ENCODE measurements around the gene MTG1.

DNA sequence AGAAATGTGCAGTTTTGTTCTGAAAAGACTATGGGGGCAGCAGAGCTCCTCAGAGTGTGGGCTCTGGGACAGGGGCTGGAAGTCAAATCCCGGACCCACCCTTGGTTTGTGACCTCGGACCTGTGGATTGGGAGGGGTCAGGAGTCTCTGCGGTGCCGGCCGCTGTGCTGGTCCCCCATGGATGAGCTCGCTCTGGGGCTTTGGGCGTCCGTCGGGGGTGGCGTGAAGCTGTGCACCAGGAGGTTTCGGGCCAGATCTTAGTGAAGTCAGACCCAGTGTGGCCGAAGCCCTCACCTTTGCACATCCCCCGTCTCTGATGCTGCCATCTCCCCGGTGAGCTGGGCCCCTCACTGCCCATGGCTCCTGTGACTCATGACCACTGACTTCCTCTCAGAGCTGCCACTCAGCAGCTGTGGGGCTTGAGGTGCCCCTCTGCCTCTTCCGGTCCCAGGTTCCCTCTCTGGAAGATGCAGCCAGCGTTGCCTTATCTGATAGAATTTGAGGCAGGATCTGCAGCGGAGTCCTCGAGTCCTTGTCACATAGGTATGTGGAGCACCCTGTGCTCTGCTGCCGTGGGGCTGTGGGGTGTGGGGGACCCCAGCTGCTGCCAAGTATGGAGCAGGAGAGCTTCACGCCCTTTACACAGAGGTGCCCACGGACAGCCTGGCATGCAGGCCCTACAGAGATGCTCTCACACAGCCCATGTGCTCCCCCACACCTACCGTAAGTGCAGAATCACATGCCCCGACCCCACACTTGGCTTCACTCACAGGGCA is 48.4 kb downstream of the MTG1 start:
- TF ChIP-seq CTBP1 (IDR thresholded peaks at IDR 0.05; ENCODE audit: borderline replicate concordance): no peak
- no peak for TF ChIP-seq LEF1 (IDR thresholded peaks at IDR 0.05; ENCODE audit: borderline replicate concordance)
- TF ChIP-seq FOXM1 (IDR thresholded peaks at IDR 0.05; ENCODE audit: borderline replicate concordance): no peak
- no peak for TF ChIP-seq FOXA1 (IDR thresholded peaks at IDR 0.05)
- no peak for TF ChIP-seq NFRKB (IDR thresholded peaks at IDR 0.05)
- no peak for TF ChIP-seq SP1 (IDR thresholded peaks at IDR 0.05)
- no peak for TF ChIP-seq PKNOX1 (IDR thresholded peaks at IDR 0.05)
- no peak for TF ChIP-seq SUZ12 (IDR thresholded peaks at IDR 0.05)
- no peak for TF ChIP-seq HDGF (IDR thresholded peaks at IDR 0.05; ENCODE audit: borderline replicate concordance)
- TF ChIP-seq BHLHE40 (IDR thresholded peaks at IDR 0.05; ENCODE audit: borderline replicate concordance): no peak
- no peak for TF ChIP-seq ELF4 (IDR thresholded peaks at IDR 0.05)
- TF ChIP-seq ARNT (IDR thresholded peaks at IDR 0.05): no peak
- TF ChIP-seq ZNF384 (IDR thresholded peaks at IDR 0.05): no peak
- TF ChIP-seq FOXK2 (IDR thresholded peaks at IDR 0.05): no peak

All from HEK293T (cell line).